ENCODE data around the gene HDAC4. TPM values are rescaled to one million over a fixed set of nuclear protein-coding genes. Genes with fewer than 3 reads are reported as not detected.

HDAC4 gene
- total and polyA plus RNA-seq, 4 donors = 2.9 to 37.2 (median 4.4) TPM

GRCh38 chr2:239395524-239395923, 5.3 kb downstream of the HDAC4 start:
- Histone ChIP-seq H3K4me3 (ENCODE audit: low read depth in 1 of 3, low read length in 3 of 3) (no peak overlapping the region), H3K9ac (ENCODE audit: low read depth in 1 of 2, low read length in 2 of 2) (no peak overlapping the region), H3K4me1 (ENCODE audit: control insufficient read depth in 4 of 4, insufficient read depth in 4 of 4, low read length in 3 of 4) (peaks cover 7 to 29% (median 13%) of the 10 kb centered on the region in 4 donors), H3K36me3 (ENCODE audit: control insufficient read depth in 4 of 4, insufficient read depth in 3 of 4, low read depth in 1 of 4, low read length in 3 of 4) (no peaks in the 10 kb centered on the region), H3K9me3 (ENCODE audit: control insufficient read depth in 4 of 4, low read length in 3 of 4) (no peaks in the 10 kb centered on the region), H3K27me3 (ENCODE audit: control insufficient read depth in 4 of 4, insufficient read depth in 4 of 4, low read length in 3 of 4) (no peaks in the 10 kb centered on the region), H3K27ac (ENCODE audit: low read depth in 1 of 2, low read length in 2 of 2) (no peak overlapping the region)
- no peak for TF ChIP-seq JUND (IDR thresholded peaks at IDR 0.05)
- no peak for DNase-seq (ENCODE audit: low spot score)
- WGBS = 93% methylated on average over 6 of the region's 6 CpGs

GRCh38 chr2:239394978-239395377, 5.8 kb downstream of the HDAC4 start:
- Histone ChIP-seq H3K36me3 (ENCODE audit: control insufficient read depth in 4 of 4, insufficient read depth in 3 of 4, low read depth in 1 of 4, low read length in 3 of 4) (no peaks in the 10 kb centered on the region), H3K27me3 (ENCODE audit: control insufficient read depth in 4 of 4, insufficient read depth in 4 of 4, low read length in 3 of 4) (no peaks in the 10 kb centered on the region), H3K9me3 (ENCODE audit: control insufficient read depth in 4 of 4, low read length in 3 of 4) (no peaks in the 10 kb centered on the region), H3K4me1 (ENCODE audit: control insufficient read depth in 4 of 4, insufficient read depth in 4 of 4, low read length in 3 of 4) (peaks cover 7 to 29% (median 13%) of the 10 kb centered on the region in 4 donors), H3K9ac (ENCODE audit: low read depth in 1 of 2, low read length in 2 of 2) (no peak overlapping the region), H3K27ac (ENCODE audit: low read depth in 1 of 2, low read length in 2 of 2) (no peak overlapping the region), H3K4me3 (ENCODE audit: low read depth in 1 of 3, low read length in 3 of 3) (no peak overlapping the region)
- TF ChIP-seq FOXA1 (IDR thresholded peaks at IDR 0.05) (no peak), MAX (IDR thresholded peaks at IDR 0.05) (no peak)
- DNase-seq (ENCODE audit: low spot score) = no peak
- WGBS = 84% methylated on average over 1 of the region's 1 CpG

- 98% methylated on average over 11 of the region's 11 CpGs for WGBS
- Histone ChIP-seq H3K9me3 (ENCODE audit: control insufficient read depth in 4 of 4, low read length in 3 of 4) (no peaks in the 10 kb centered on the region), H3K9ac (ENCODE audit: low read depth in 1 of 2, low read length in 2 of 2) (no peak overlapping the region), H3K4me1 (ENCODE audit: control insufficient read depth in 4 of 4, insufficient read depth in 4 of 4, low read length in 3 of 4) (peaks cover 5 to 28% (median 10%) of the 10 kb centered on the region in 4 donors), H3K4me3 (ENCODE audit: low read depth in 1 of 3, low read length in 3 of 3) (no peak overlapping the region), H3K27me3 (ENCODE audit: control insufficient read depth in 4 of 4, insufficient read depth in 4 of 4, low read length in 3 of 4) (no peaks in the 10 kb centered on the region), H3K36me3 (ENCODE audit: control insufficient read depth in 4 of 4, insufficient read depth in 3 of 4, low read depth in 1 of 4, low read length in 3 of 4) (no peaks in the 10 kb centered on the region), H3K27ac (ENCODE audit: low read depth in 1 of 2, low read length in 2 of 2) (no peak overlapping the region)
- TF ChIP-seq ATF3 (IDR thresholded peaks at IDR 0.05) (no peak), SP1 (IDR thresholded peaks at IDR 0.05) (no peak), HNF4G (IDR thresholded peaks at IDR 0.05) (no peak), RXRA (IDR thresholded peaks at IDR 0.05) (no peak), REST (IDR thresholded peaks at IDR 0.05) (no peak), EGR1 (IDR thresholded peaks at IDR 0.05; ENCODE audit: low read depth in 2 of 2) (no peak), YY1 (IDR thresholded peaks at IDR 0.05) (no peak), RAD21 (IDR thresholded peaks at IDR 0.05) (no peak), FOXA2 (IDR thresholded peaks at IDR 0.05) (no peak), TAF1 (conservative IDR thresholded peaks at IDR 0.05) (no peak), JUND (IDR thresholded peaks at IDR 0.05) (no peak), CTCF (IDR thresholded peaks at IDR 0.05; ENCODE audit: low read depth, low read length, missing input control) (no peak), FOXA1 (IDR thresholded peaks at IDR 0.05) (no peak)
- no peak for DNase-seq (ENCODE audit: low spot score)
Measured at GRCh38 chr2:239394346-239394945, 6.4 kb downstream of the HDAC4 start.
